Measurements from ENCODE around the gene RUBCNL. TPM values are rescaled to one million over a fixed set of nuclear protein-coding genes. Genes with fewer than 3 reads are reported as not detected.

Gene RUBCNL
- total and polyA plus RNA-seq, 2 donors = 17.1 to 48.4 TPM

DNA sequence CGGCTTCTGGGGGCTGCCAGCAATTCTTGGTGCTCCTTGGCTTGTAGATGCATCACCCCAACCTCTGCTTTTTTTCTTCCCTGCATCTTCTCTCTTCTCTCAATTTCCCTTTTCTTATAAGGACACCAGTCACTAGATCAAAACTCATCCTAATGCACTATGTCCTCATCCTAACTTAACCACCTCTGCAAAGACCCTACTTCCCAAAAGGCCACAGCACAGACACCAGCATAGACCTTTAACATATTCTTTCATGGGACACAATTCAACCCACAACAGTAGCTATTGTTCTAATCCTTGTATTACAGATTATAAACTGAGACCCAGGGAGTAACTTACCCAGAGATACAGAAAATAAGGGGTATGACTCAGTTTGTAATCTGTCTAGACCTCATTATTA, 47.0 kb downstream of the RUBCNL start:
- H3K4me3 ChIP-seq (ENCODE audit: low read length in 2 of 2) = no peak overlapping the region
- no peak for DNase-seq (ENCODE audit: low read depth in 6 of 9, low spot score in 9 of 9)
- no peaks in the 10 kb centered on the region for H3K27me3 ChIP-seq (ENCODE audit: control insufficient read depth in 2 of 2, insufficient read depth in 1 of 2, low read length in 1 of 2)
- peaks cover 9 to 32% of the 10 kb centered on the region in 2 donors for H3K4me1 ChIP-seq (ENCODE audit: control insufficient read depth in 2 of 2, insufficient read depth in 2 of 2, low read length in 2 of 2)
- WGBS = 98% methylated on average over 1 of the region's 1 CpG
- peaks cover 3 to 17% of the 10 kb centered on the region in 2 donors for H3K36me3 ChIP-seq (ENCODE audit: control insufficient read depth in 2 of 2, insufficient read depth in 2 of 2, low read length in 1 of 2)
- H3K27ac ChIP-seq (ENCODE audit: low read depth in 1 of 2, low read length in 1 of 2) = no peak overlapping the region
- no peaks in the 10 kb centered on the region for H3K9me3 ChIP-seq (ENCODE audit: control insufficient read depth in 2 of 2, insufficient read depth in 1 of 2, low read length in 1 of 2)

DNA sequence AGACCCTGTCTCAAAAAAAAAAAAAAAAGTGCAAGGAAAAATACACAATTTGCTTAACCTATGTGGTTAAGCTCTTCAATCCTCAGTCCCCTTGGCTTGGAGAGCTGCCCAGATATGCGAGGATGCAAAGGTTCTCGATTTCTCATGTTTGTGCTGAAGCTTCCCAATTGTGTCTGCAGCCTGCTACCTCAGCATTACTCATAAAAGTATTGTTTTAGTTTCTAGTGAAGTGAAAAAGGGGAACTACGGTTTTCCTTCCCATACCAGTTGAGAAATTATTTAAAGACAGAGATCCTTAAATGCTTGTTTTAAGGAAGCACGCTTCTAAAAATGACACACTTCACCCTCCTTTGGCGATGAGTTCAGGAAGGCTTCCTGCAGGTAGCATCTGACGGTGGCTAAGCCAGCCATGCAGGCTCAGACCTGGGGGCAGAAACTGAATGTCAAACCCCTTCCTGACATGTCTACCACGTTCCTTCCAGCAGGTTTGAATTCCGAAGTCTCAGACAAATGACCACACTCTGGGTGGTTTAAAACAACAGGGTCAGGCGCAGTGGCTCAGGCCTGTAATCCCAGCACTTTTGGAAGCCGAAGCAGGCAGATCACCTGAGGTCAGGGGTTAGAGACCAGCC, 47.9 kb downstream of the RUBCNL start:
- peak in 1 of 9 donors; percentile 28 for DNase-seq (ENCODE audit: low read depth in 6 of 9, low spot score in 9 of 9)
- 50% methylated on average over 10 of the region's 10 CpGs for WGBS

GRCh38 chr13:46337700-46338099, 49.4 kb downstream of the RUBCNL start:
- peaks cover 9 to 40% of the 10 kb centered on the region in 2 donors for H3K4me1 ChIP-seq (ENCODE audit: control insufficient read depth in 2 of 2, insufficient read depth in 2 of 2, low read length in 2 of 2)
- 84% methylated on average over 3 of the region's 3 CpGs for WGBS
- no peaks in the 10 kb centered on the region for H3K27me3 ChIP-seq (ENCODE audit: control insufficient read depth in 2 of 2, insufficient read depth in 1 of 2, low read length in 1 of 2)
- DNase-seq (ENCODE audit: low read depth in 6 of 9, low spot score in 9 of 9) = no peak
- H3K4me3 ChIP-seq (ENCODE audit: low read length in 2 of 2) = no peak overlapping the region
- H3K9me3 ChIP-seq (ENCODE audit: control insufficient read depth in 2 of 2, insufficient read depth in 1 of 2, low read length in 1 of 2) = no peaks in the 10 kb centered on the region
- H3K27ac ChIP-seq (ENCODE audit: low read depth in 1 of 2, low read length in 1 of 2) = no peak overlapping the region
- H3K36me3 ChIP-seq (ENCODE audit: control insufficient read depth in 2 of 2, insufficient read depth in 2 of 2, low read length in 1 of 2) = peaks cover 0 to 3% of the 10 kb centered on the region in 2 donors

More for the DNA sequence above, 47.9 kb downstream of the RUBCNL start:
- H3K27ac ChIP-seq (ENCODE audit: low read depth in 1 of 2, low read length in 1 of 2) = peak overlapping the region; percentile 15 to 36
- H3K4me3 ChIP-seq (ENCODE audit: low read length in 2 of 2) = no peak overlapping the region
- no peaks in the 10 kb centered on the region for H3K27me3 ChIP-seq (ENCODE audit: control insufficient read depth in 2 of 2, insufficient read depth in 1 of 2, low read length in 1 of 2)
- H3K9me3 ChIP-seq (ENCODE audit: control insufficient read depth in 2 of 2, insufficient read depth in 1 of 2, low read length in 1 of 2) = no peaks in the 10 kb centered on the region
- H3K4me1 ChIP-seq (ENCODE audit: control insufficient read depth in 2 of 2, insufficient read depth in 2 of 2, low read length in 2 of 2) = peaks cover 9 to 33% of the 10 kb centered on the region in 2 donors
- H3K36me3 ChIP-seq (ENCODE audit: control insufficient read depth in 2 of 2, insufficient read depth in 2 of 2, low read length in 1 of 2) = peaks cover 3 to 13% of the 10 kb centered on the region in 2 donors

DNA sequence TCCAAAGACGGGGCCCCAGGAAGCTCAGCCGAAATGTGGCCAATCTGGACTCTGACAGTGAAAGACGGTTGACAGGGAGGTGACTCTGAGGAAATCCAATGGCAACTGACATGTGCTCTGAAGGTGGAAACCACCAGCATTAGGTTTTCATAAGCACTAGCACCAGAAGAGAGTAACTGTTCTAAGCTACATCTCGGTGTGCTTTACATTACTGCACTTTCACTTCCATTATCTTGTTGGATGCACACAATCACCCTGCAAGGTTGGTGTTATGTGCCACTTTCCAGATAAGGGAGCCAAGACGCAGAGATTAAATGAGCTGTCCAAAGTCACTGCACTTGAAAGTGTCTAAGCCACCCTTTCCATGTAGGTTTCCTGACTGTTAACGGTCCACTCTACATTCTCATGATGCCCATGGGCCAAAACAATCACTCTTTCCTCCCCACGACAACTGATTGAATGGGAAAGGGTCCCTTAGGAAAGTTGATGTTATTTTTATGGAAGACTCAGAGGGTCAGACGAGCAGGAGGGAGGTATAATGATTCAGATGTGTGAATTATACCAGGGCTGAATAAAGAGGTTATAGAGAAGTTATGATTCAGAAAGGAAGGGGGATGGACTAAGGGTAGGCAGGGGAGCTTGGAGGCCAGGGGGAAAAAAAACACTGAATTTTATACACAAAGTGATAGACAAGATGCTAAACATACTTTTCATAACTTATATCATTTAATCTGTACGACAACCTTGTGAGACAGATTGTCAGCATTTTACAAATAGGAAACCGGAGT, 52.8 kb downstream of the RUBCNL start:
- peaks cover 6 to 24% of the 10 kb centered on the region in 2 donors for H3K4me1 ChIP-seq (ENCODE audit: control insufficient read depth in 2 of 2, insufficient read depth in 2 of 2, low read length in 2 of 2)
- H3K27me3 ChIP-seq (ENCODE audit: control insufficient read depth in 2 of 2, insufficient read depth in 1 of 2, low read length in 1 of 2) = no peaks in the 10 kb centered on the region
- no peak overlapping the region for H3K27ac ChIP-seq (ENCODE audit: low read depth in 1 of 2, low read length in 1 of 2)
- WGBS = 89% methylated on average over 10 of the region's 10 CpGs
- no peaks in the 10 kb centered on the region for H3K36me3 ChIP-seq (ENCODE audit: control insufficient read depth in 2 of 2, insufficient read depth in 2 of 2, low read length in 1 of 2)
- no peaks in the 10 kb centered on the region for H3K9me3 ChIP-seq (ENCODE audit: control insufficient read depth in 2 of 2, insufficient read depth in 1 of 2, low read length in 1 of 2)
- no peak overlapping the region for H3K4me3 ChIP-seq (ENCODE audit: low read length in 2 of 2)
- no peak for DNase-seq (ENCODE audit: low read depth in 6 of 9, low spot score in 9 of 9)

GRCh38 chr13:46332772-46333171, 54.3 kb downstream of the RUBCNL start:
- Histone ChIP-seq H3K4me3 (ENCODE audit: low read length in 2 of 2) (no peak overlapping the region), H3K27ac (ENCODE audit: low read depth in 1 of 2, low read length in 1 of 2) (peak overlapping the region in 1 of 2 donors; percentile 68), H3K36me3 (ENCODE audit: control insufficient read depth in 2 of 2, insufficient read depth in 2 of 2, low read length in 1 of 2) (no peaks in the 10 kb centered on the region), H3K9me3 (ENCODE audit: control insufficient read depth in 2 of 2, insufficient read depth in 1 of 2, low read length in 1 of 2) (no peaks in the 10 kb centered on the region), H3K4me1 (ENCODE audit: control insufficient read depth in 2 of 2, insufficient read depth in 2 of 2, low read length in 2 of 2) (peaks cover 6 to 14% of the 10 kb centered on the region in 2 donors), H3K27me3 (ENCODE audit: control insufficient read depth in 2 of 2, insufficient read depth in 1 of 2, low read length in 1 of 2) (no peaks in the 10 kb centered on the region)
- WGBS = 76% methylated on average over 5 of the region's 5 CpGs
- no peak for DNase-seq (ENCODE audit: low read depth in 6 of 9, low spot score in 9 of 9)

DNA sequence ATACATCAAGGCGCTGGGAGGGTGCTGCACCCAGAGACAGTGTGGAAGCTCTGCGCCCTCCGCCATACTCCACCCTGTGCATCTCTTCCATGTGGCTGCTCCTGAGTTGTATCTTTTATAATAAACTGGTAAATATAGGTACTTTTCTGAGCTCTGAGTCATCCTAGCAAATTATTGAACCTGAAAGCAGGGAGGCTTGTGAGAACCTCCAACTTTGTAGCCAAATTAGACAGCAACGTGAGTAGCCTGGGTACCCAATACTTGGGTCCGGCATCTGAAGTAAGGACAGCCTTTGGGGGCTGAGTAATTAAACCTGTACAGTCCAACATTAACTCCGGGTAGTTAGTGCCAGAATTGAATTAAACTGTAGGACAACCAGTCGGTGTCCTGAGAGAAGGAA, 57.4 kb downstream of the RUBCNL start:
- Histone ChIP-seq H3K27me3 (ENCODE audit: control insufficient read depth in 2 of 2, insufficient read depth in 1 of 2, low read length in 1 of 2) (no peaks in the 10 kb centered on the region), H3K27ac (ENCODE audit: low read depth in 1 of 2, low read length in 1 of 2) (no peak overlapping the region), H3K36me3 (ENCODE audit: control insufficient read depth in 2 of 2, insufficient read depth in 2 of 2, low read length in 1 of 2) (no peaks in the 10 kb centered on the region), H3K4me1 (ENCODE audit: control insufficient read depth in 2 of 2, insufficient read depth in 2 of 2, low read length in 2 of 2) (peaks cover 6 to 13% of the 10 kb centered on the region in 2 donors), H3K9me3 (ENCODE audit: control insufficient read depth in 2 of 2, insufficient read depth in 1 of 2, low read length in 1 of 2) (no peaks in the 10 kb centered on the region), H3K4me3 (ENCODE audit: low read length in 2 of 2) (no peak overlapping the region)
- WGBS = 98% methylated on average over 7 of the region's 7 CpGs
- DNase-seq (ENCODE audit: low read depth in 6 of 9, low spot score in 9 of 9) = no peak

GRCh38 chr13:46327246-46327645, 59.8 kb downstream of the RUBCNL start:
- DNase-seq (ENCODE audit: low read depth in 6 of 9, low spot score in 9 of 9) = no peak
- no peaks in the 10 kb centered on the region for H3K36me3 ChIP-seq (ENCODE audit: control insufficient read depth in 2 of 2, insufficient read depth in 2 of 2, low read length in 1 of 2)
- no peaks in the 10 kb centered on the region for H3K27me3 ChIP-seq (ENCODE audit: control insufficient read depth in 2 of 2, insufficient read depth in 1 of 2, low read length in 1 of 2)
- no peak overlapping the region for H3K4me3 ChIP-seq (ENCODE audit: low read length in 2 of 2)
- 99% methylated on average over 1 of the region's 1 CpG for WGBS
- H3K4me1 ChIP-seq (ENCODE audit: control insufficient read depth in 2 of 2, insufficient read depth in 2 of 2, low read length in 2 of 2) = peaks cover 3 to 4% of the 10 kb centered on the region in 2 donors
- H3K9me3 ChIP-seq (ENCODE audit: control insufficient read depth in 2 of 2, insufficient read depth in 1 of 2, low read length in 1 of 2) = no peaks in the 10 kb centered on the region
- no peak overlapping the region for H3K27ac ChIP-seq (ENCODE audit: low read depth in 1 of 2, low read length in 1 of 2)

GRCh38 chr13:46324976-46325375, 62.1 kb downstream of the RUBCNL start:
- H3K27me3 ChIP-seq (ENCODE audit: control insufficient read depth in 2 of 2, insufficient read depth in 1 of 2, low read length in 1 of 2) = no peaks in the 10 kb centered on the region
- peaks cover 5 to 14% of the 10 kb centered on the region in 2 donors for H3K4me1 ChIP-seq (ENCODE audit: control insufficient read depth in 2 of 2, insufficient read depth in 2 of 2, low read length in 2 of 2)
- 96% methylated on average over 5 of the region's 5 CpGs for WGBS
- H3K4me3 ChIP-seq (ENCODE audit: low read length in 2 of 2) = no peak overlapping the region
- no peaks in the 10 kb centered on the region for H3K36me3 ChIP-seq (ENCODE audit: control insufficient read depth in 2 of 2, insufficient read depth in 2 of 2, low read length in 1 of 2)
- H3K9me3 ChIP-seq (ENCODE audit: control insufficient read depth in 2 of 2, insufficient read depth in 1 of 2, low read length in 1 of 2) = no peaks in the 10 kb centered on the region
- no peak for DNase-seq (ENCODE audit: low read depth in 6 of 9, low spot score in 9 of 9)
- H3K27ac ChIP-seq (ENCODE audit: low read depth in 1 of 2, low read length in 1 of 2) = no peak overlapping the region

GRCh38 chr13:46321494-46322225, 65.4 kb downstream of the RUBCNL start:
- DNase-seq (ENCODE audit: low read depth in 6 of 9, low spot score in 9 of 9) = peak; percentile 55 to 90 (median 81)
- WGBS = 60% methylated on average over 17 of the region's 17 CpGs

More at GRCh38 chr13:46321494-46322225, 65.4 kb downstream of the RUBCNL start:
- H3K9me3 ChIP-seq (ENCODE audit: control insufficient read depth in 2 of 2, insufficient read depth in 1 of 2, low read length in 1 of 2) = no peaks in the 10 kb centered on the region
- no peaks in the 10 kb centered on the region for H3K36me3 ChIP-seq (ENCODE audit: control insufficient read depth in 2 of 2, insufficient read depth in 2 of 2, low read length in 1 of 2)
- H3K4me1 ChIP-seq (ENCODE audit: control insufficient read depth in 2 of 2, insufficient read depth in 2 of 2, low read length in 2 of 2) = peaks cover 8 to 18% of the 10 kb centered on the region in 2 donors
- peak overlapping the region; percentile 77 to 86 for H3K27ac ChIP-seq (ENCODE audit: low read depth in 1 of 2, low read length in 1 of 2)
- H3K4me3 ChIP-seq (ENCODE audit: low read length in 2 of 2) = peak overlapping the region; percentile 1 to 28
- H3K27me3 ChIP-seq (ENCODE audit: control insufficient read depth in 2 of 2, insufficient read depth in 1 of 2, low read length in 1 of 2) = no peaks in the 10 kb centered on the region

Measured in thymus (tissue), 11 donors.